Thymus (tissue), 11 donors: ENCODE results near the gene MIA. TPM values are rescaled to one million over a fixed set of nuclear protein-coding genes. Genes with fewer than 3 reads are reported as not detected.
"Not testable (repeated sequence)": the region's sequence is repeated elsewhere in the genome, so short reads cannot be mapped to it uniquely, and the experiment has no call there.

Experiments used
- DNase-seq, 9 donors: peaks; one replicate each; pipeline ENCODE4 v3.0.0-alpha.2; 2013; ENCODE audit warnings: low spot score in 9 of 9, low read depth in 6 of 9, missing footprints in 1 of 9
- H3K27ac ChIP-seq, 2 donors: one replicate each; pipeline ENCODE4 v1.5.1; 2013; ENCODE audit warnings: control low read depth in 1 of 2, low read depth in 1 of 2, low read length in 1 of 2, mild to moderate bottlenecking in 1 of 2, moderate library complexity in 1 of 2
- H3K27me3 ChIP-seq, 2 donors: one replicate each; pipeline ENCODE4 v1.5.1; 2013; ENCODE audit warnings: low read length in 1 of 2; ENCODE audit not compliant: control insufficient read depth in 2 of 2, insufficient read depth in 1 of 2
- H3K36me3 ChIP-seq, 2 donors: one replicate each; pipeline ENCODE4 v1.5.1; 2013; ENCODE audit warnings: low read length in 1 of 2, mild to moderate bottlenecking in 1 of 2, moderate library complexity in 1 of 2; ENCODE audit not compliant: control insufficient read depth in 2 of 2, insufficient read depth in 2 of 2
- H3K4me1 ChIP-seq, 2 donors: one replicate each; pipeline ENCODE4 v1.5.1; 2013; ENCODE audit warnings: low read length in 2 of 2; ENCODE audit not compliant: control insufficient read depth in 2 of 2, insufficient read depth in 2 of 2
- H3K4me3 ChIP-seq, 2 donors: one replicate each; pipeline ENCODE4 v1.5.1; 2013; ENCODE audit warnings: low read length in 2 of 2, control low read depth in 1 of 2, mild to moderate bottlenecking in 1 of 2
- H3K9me3 ChIP-seq, 2 donors: one replicate each; pipeline ENCODE4 v1.5.1; 2013; ENCODE audit warnings: low read length in 1 of 2, mild to moderate bottlenecking in 1 of 2; ENCODE audit not compliant: control insufficient read depth in 2 of 2, insufficient read depth in 1 of 2
- WGBS: extraction: QIAGEN DNeasy Blood & Tissue Kit; methylation state at CpG from one replicate; pipeline ENCODE4 v1.1.7; 2013; 5-methylcytosine and 5-hydroxymethylcytosine counted together
- polyA plus RNA-seq: library from polyadenylated mRNA; stranded (reverse); fragments of 200-250 nt; gene quantifications from one replicate; pipeline ENCODE4 v1.2.3, GENCODE V29; 2013
- total RNA-seq: library from RNA; stranded (reverse); fragments of 120-200 nt; gene quantifications from one replicate; pipeline ENCODE4 v1.2.4, GENCODE V29; 2013
- donor health status: healthy.

Gene MIA
- total and polyA plus RNA-seq, 2 donors, result 3.8 to 38.7 TPM

GRCh38 chr19:40756502-40757110 is 18.7 kb upstream of the MIA start:
- no peak overlapping the region for H3K27ac ChIP-seq
- H3K4me3 ChIP-seq, result no peak overlapping the region
- peaks cover 5 to 35% of the 10 kb centered on the region in 2 donors for H3K4me1 ChIP-seq
- whole genome bisulfite sequencing, result 89% methylated on average over 11 of the region's 11 CpGs
- no peaks in the 10 kb centered on the region for H3K27me3 ChIP-seq
- no peaks in the 10 kb centered on the region for H3K9me3 ChIP-seq
- H3K36me3 ChIP-seq, result peaks cover 61 to 70% of the 10 kb centered on the region in 2 donors
- no peak for DNase-seq

- Histone ChIP-seq H3K4me1 (peaks cover 5 to 21% of the 10 kb centered on the region in 2 donors), H3K36me3 (peaks cover 80 to 88% of the 10 kb centered on the region in 2 donors), H3K9me3 (no peaks in the 10 kb centered on the region), H3K4me3 (no peak overlapping the region), H3K27ac (no peak overlapping the region), H3K27me3 (no peaks in the 10 kb centered on the region)
- no peak for DNase-seq
- 97% methylated on average over 3 of the region's 3 CpGs for WGBS
Observed at GRCh38 chr19:40758491-40758890, 16.8 kb upstream of the MIA start.

GRCh38 chr19:40759352-40759751 is 16.0 kb upstream of the MIA start:
- Histone ChIP-seq H3K27me3 (no peaks in the 10 kb centered on the region), H3K9me3 (no peaks in the 10 kb centered on the region), H3K27ac (no peak overlapping the region), H3K4me3 (no peak overlapping the region), H3K36me3 (peaks cover 85 to 95% of the 10 kb centered on the region in 2 donors), H3K4me1 (peaks cover 5 to 18% of the 10 kb centered on the region in 2 donors)
- DNase-seq, result no peak
- WGBS, result 97% methylated on average over 13 of the region's 13 CpGs

- Histone ChIP-seq H3K27ac (no peak overlapping the region), H3K9me3 (no peaks in the 10 kb centered on the region), H3K4me3 (no peak overlapping the region), H3K4me1 (peaks cover 3 to 11% of the 10 kb centered on the region in 2 donors), H3K27me3 (no peaks in the 10 kb centered on the region), H3K36me3 (peaks cover 81 to 87% of the 10 kb centered on the region in 2 donors)
- 96% methylated on average over 17 of the region's 17 CpGs for WGBS
- DNase-seq, result no peak
Observed at GRCh38 chr19:40762754-40763470, 12.4 kb upstream of the MIA start.

- Histone ChIP-seq H3K4me3 (no peak overlapping the region), H3K9me3 (no peaks in the 10 kb centered on the region), H3K27me3 (no peaks in the 10 kb centered on the region), H3K36me3 (peaks cover 76 to 84% of the 10 kb centered on the region in 2 donors), H3K27ac (no peak overlapping the region), H3K4me1 (peaks cover 3 to 11% of the 10 kb centered on the region in 2 donors)
- 98% methylated on average over 7 of the region's 7 CpGs for WGBS
- DNase-seq, result no peak
Observed at GRCh38 chr19:40763526-40763925, 11.8 kb upstream of the MIA start.

GRCh38 chr19:40763963-40764362 is 11.4 kb upstream of the MIA start:
- peaks cover 3 to 11% of the 10 kb centered on the region in 2 donors for H3K4me1 ChIP-seq
- H3K27me3 ChIP-seq, result no peaks in the 10 kb centered on the region
- no peak overlapping the region for H3K27ac ChIP-seq
- DNase-seq, result no peak
- 96% methylated on average over 10 of the region's 10 CpGs for WGBS
- no peak overlapping the region for H3K4me3 ChIP-seq
- H3K9me3 ChIP-seq, result no peaks in the 10 kb centered on the region
- H3K36me3 ChIP-seq, result peaks cover 73 to 88% of the 10 kb centered on the region in 2 donors

GRCh38 chr19:40766385-40766784 is 8.9 kb upstream of the MIA start:
- peaks cover 50 to 64% of the 10 kb centered on the region in 2 donors for H3K36me3 ChIP-seq
- H3K4me1 ChIP-seq, result peaks cover 3 to 11% of the 10 kb centered on the region in 2 donors
- H3K4me3 ChIP-seq, H3K27ac ChIP-seq, DNase-seq, H3K27me3 ChIP-seq, H3K9me3 ChIP-seq: not testable (repeated sequence)
- WGBS, result 98% methylated on average over 13 of the region's 13 CpGs

- no peak for DNase-seq
- no peak overlapping the region for H3K27ac ChIP-seq
- H3K27me3 ChIP-seq, result no peaks in the 10 kb centered on the region
- peaks cover 3 to 11% of the 10 kb centered on the region in 2 donors for H3K4me1 ChIP-seq
- peaks cover 25 to 39% of the 10 kb centered on the region in 2 donors for H3K36me3 ChIP-seq
- peaks cover 0 to 4% of the 10 kb centered on the region in 2 donors for H3K9me3 ChIP-seq
- WGBS, result 94% methylated on average over 5 of the region's 5 CpGs
- H3K4me3 ChIP-seq, result no peak overlapping the region
Observed at GRCh38 chr19:40768869-40769268, 6.5 kb upstream of the MIA start.

GRCh38 chr19:40771101-40771862 is 4.0 kb upstream of the MIA start:
- not testable (repeated sequence) for DNase-seq, H3K9me3 ChIP-seq, H3K27ac ChIP-seq, H3K4me1 ChIP-seq, H3K4me3 ChIP-seq, H3K27me3 ChIP-seq
- 97% methylated on average over 10 of the region's 10 CpGs for WGBS
- H3K36me3 ChIP-seq, result peaks cover under 1 to 15% of the 10 kb centered on the region in 2 donors
